K562 treated with DMSO at 1 percent for 4 hours (cell line): ENCODE results near the gene ZNF302. TPM values are rescaled to one million over a fixed set of nuclear protein-coding genes. Genes with fewer than 3 reads are reported as not detected.

Experiments used
- total RNA-seq: library from RNA; unstranded; fragments of 300-600 nt; gene quantifications from 2 replicates; pipeline ENCODE4 v1.2.3, GENCODE V29; 2022; ENCODE audit not compliant: insufficient read depth

ZNF302 gene
- 0.38 and 1.3 TPM in 2 replicates for total RNA-seq

DNA sequence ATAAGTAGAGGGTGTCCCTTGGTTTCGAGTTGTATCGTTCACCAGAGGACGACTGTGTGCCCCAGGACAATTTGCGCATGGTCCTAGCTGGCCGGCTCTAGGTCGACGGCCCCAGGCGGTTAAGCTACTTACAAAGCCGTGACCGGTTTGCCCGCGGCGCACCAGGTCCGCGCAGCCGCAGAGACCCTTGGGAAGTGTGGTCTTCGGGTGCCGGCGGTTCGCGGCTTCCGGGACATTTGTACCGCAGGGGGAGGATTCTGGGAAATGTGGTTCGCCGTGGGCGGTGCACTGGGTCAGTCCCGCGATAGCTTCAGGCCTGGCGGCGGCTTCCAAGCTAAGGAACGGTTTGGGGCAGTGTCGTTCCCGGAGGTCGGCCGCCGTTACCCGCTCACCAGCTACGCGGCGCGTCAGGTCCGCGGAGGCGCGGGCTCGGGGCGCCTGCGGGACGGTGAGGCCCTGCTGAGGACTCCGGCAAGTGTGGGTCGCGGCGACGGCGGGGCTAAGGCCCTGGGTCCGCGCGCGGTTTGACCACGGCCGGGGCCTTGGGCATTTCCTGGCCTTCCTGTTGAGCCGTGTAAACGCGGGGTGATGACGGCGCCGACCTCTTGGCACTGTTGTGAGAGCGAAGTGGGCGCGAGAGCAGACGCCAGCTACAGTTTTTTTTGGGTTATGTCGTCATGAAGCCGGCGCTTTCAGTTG lies at the start of gene ZNF302:
TSS of gene ZNF302 (plus strand) at position 293 of the 699 bp plus-strand sequence. CDS start 1,127 bp downstream, outside the sequence.

DNA sequence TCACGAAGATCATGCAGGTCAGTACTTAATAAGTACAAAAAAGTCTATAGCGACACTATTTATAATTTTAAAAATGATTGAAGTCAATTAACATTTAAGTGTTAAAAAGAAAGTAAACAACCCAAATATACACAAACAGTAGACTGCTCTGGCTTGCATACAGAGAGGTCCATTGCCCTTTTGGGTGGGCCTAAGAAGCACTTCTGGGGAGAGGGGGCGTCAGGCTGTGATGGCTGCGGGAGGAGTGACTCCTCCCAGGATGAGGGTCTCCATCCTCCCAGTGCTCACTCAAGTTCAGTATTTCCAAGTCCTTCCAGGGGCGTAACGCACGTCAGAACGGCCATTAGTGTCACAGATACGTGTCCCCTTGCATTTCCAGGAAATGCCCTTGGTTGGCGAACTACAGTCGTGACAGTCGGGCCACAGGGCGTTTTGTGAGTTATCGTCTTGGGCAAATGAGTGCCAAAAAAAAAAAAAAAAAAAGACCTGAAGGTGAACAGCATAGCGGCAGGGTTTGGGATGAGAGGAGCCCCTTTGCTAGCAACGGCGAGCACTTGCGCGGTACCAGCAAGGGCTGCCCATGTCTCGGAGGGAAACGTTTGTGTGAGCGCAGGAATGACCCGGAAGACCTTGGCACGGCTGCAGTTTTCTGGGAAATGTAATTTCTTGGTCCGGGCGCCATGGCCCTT lies 637 bp upstream of the ZNF302 start, which contains the start of gene SCGB2B2:
TSS of gene SCGB2B2 (minus strand) at position 463 of the 689 bp plus-strand sequence. CDS start 82,596 bp downstream, outside the sequence.

DNA sequence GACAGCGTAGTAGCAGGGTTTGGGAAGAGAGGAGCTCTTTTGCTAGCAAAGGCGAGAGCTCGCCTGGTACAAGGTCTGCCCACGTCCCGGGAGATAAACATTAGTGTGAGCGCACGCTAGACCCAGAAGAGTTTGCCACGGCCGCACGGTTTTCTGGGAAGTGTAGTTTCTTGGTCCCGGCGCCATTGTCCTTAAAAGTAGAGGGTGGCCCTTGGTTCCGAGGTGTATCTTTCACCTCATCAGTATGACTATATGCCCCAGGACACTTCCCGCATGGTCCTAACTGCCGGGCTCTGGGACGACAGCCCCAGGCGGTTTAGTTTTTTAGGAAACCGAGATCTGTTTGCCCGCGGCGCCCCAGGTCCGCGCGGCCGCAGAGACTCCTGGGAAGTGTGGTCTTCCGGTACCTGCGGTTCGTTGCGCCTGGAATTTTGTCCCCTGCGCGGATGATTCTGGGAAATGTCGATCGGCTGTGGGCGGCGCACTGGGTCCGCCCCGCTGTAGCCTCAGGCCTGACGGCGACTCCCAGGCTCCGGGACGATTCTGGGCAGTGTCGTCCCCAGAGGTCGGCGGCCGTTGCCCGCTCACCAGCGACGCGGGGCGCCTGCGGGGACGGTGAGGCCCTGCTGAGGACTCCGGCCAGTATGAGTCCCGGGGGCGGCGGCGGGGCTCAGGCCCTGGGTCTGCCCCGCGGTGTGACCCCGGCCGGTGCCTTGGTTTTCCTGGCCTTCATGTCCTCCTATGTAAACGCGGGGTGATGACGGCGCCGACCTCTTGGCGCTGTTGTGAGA lies 56.5 kb downstream of the ZNF302 start, which contains the start of gene ZNF181:
TSS of gene ZNF181 (plus strand) at position 498 of the 791 bp plus-strand sequence. CDS start 795 bp downstream, outside the sequence.

Other genes with a start within 250 kb of the ZNF302 start
- gene UBA2, start 249.3 kb upstream of the ZNF302 start, total RNA-seq: 137 and 148 TPM in 2 replicates
- gene WTIP, start 195.9 kb upstream of the ZNF302 start, total RNA-seq: 0.06 and 0.08 TPM in 2 replicates
- not detected in 2 replicates for gene SCGB2B2, start 519 bp upstream of the ZNF302 start, total RNA-seq
- 12.5 and 14.2 TPM in 2 replicates for gene ZNF181, start 56.6 kb downstream of the ZNF302 start, total RNA-seq
- gene ZNF599, start 95.5 kb downstream of the ZNF302 start, total RNA-seq: 6.2 and 6.5 TPM in 2 replicates
- gene ZNF30, start 249.2 kb downstream of the ZNF302 start, total RNA-seq: 8.5 and 17.1 TPM in 2 replicates